Activated naive CD8-positive, alpha-beta T cell (primary cell): ENCODE data around the gene CNDP1.

Experiments
- H3K27ac Mint-ChIP-seq: one replicate; pipeline ENCODE4 v1.8.0; 2021; ENCODE audit warnings: mixed read lengths
- H3K27me3 Mint-ChIP-seq: one replicate; pipeline ENCODE4 v1.8.0; 2021; ENCODE audit warnings: mixed read lengths
- H3K36me3 Mint-ChIP-seq: one replicate; pipeline ENCODE4 v1.8.0; 2021; ENCODE audit warnings: mixed read lengths
- H3K4me1 Mint-ChIP-seq: one replicate; pipeline ENCODE4 v1.8.0; 2021; ENCODE audit warnings: low read depth, mixed read lengths
- H3K4me3 Mint-ChIP-seq: one replicate; pipeline ENCODE4 v1.8.0; 2021; ENCODE audit warnings: mild to moderate bottlenecking, mixed read lengths
- H3K9me3 Mint-ChIP-seq: one replicate; pipeline ENCODE4 v1.8.0; 2021; ENCODE audit warnings: low read depth, mixed read lengths

Gene CNDP1

GRCh38 chr18:74534150-74534969, at the start of gene CNDP1:
Gene CNDP1, plus strand, starts transcription at chr18:74534500. Its CDS starts 168 bp downstream, at chr18:74534668.
- H3K4me1 Mint-ChIP-seq, result no peaks in the 10 kb centered on the region
- no peaks in the 10 kb centered on the region for H3K27me3 Mint-ChIP-seq
- no peaks in the 10 kb centered on the region for H3K9me3 Mint-ChIP-seq
- no peak within 1 kb of the TSS for H3K27ac Mint-ChIP-seq
- no peaks in the 10 kb centered on the region for H3K36me3 Mint-ChIP-seq
- H3K4me3 Mint-ChIP-seq, result no peak within 1 kb of the TSS

DNA sequence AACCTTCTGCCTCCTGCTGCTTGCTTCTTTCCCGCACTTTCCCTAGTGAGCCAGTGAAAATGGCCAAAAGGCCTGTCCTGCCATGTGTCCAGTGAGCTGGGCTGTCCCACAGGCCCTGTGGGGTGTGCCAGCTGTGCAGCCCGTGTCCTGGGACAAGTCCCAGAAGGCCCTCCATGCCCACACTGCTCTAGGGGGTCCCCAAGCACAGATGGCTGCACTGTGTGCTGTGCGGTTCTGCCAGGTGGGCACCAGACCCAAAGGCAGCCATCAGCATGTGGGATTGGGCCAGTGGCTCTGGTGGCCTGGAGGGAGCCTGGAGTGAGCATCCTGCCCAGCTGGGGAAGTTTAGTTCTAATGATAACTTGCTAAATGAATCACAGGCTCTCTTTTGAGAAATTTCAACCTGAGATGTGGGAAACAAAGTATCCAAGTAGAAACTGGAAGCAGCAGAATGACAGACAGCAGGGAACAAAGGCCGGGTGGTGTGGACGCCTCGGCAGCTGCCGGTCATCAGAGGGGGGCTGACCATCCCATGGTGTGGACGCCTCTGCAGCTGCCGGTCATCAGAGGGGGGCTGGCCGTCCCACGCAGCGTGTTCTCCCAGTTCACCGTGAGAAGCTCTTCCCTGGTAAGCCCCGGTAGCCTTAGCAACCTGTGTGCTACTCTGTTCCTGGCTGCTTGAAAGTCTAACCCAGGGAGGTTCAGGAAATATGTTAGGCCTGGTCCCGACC, 48.0 kb upstream of the CNDP1 start:
- Mint-ChIP-seq H3K36me3 (no peaks in the 10 kb centered on the region), H3K27ac (no peak overlapping the region)

GRCh38 chr18:74488354-74488753, 45.9 kb upstream of the CNDP1 start:
- Mint-ChIP-seq H3K4me3 (no peak overlapping the region), H3K9me3 (no peaks in the 10 kb centered on the region), H3K27me3 (no peaks in the 10 kb centered on the region), H3K27ac (no peak overlapping the region), H3K36me3 (no peaks in the 10 kb centered on the region), H3K4me1 (peaks cover 17% of the 10 kb centered on the region)

More for the DNA sequence above, 48.0 kb upstream of the CNDP1 start:
- no peak overlapping the region for H3K4me3 Mint-ChIP-seq
- no peaks in the 10 kb centered on the region for H3K9me3 Mint-ChIP-seq
- H3K4me1 Mint-ChIP-seq, result peaks cover 19% of the 10 kb centered on the region
- no peaks in the 10 kb centered on the region for H3K27me3 Mint-ChIP-seq

DNA sequence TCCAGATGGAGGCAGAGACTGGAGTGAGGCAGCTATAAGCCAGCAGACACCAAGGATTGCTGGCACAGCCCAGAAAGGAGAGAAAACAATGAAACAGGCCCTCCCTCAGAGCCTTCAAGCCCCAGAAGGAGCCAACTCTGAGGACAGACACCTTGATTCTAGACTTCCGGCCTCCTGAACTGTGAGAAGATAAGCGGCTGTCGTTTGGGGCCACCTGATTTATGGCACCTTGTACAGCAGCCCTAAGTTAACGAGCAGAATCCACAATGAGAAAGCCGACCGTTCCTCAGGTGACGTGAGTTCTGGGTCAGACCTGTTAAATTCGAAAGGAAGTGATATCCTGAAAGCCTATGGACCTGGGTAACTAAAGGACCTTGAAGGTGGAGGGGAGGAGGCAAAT, 45.4 kb upstream of the CNDP1 start:
- H3K36me3 Mint-ChIP-seq, result no peaks in the 10 kb centered on the region
- no peaks in the 10 kb centered on the region for H3K27me3 Mint-ChIP-seq
- no peak overlapping the region for H3K27ac Mint-ChIP-seq
- no peak overlapping the region for H3K4me3 Mint-ChIP-seq
- peaks cover 21% of the 10 kb centered on the region for H3K4me1 Mint-ChIP-seq
- H3K9me3 Mint-ChIP-seq, result no peaks in the 10 kb centered on the region

DNA sequence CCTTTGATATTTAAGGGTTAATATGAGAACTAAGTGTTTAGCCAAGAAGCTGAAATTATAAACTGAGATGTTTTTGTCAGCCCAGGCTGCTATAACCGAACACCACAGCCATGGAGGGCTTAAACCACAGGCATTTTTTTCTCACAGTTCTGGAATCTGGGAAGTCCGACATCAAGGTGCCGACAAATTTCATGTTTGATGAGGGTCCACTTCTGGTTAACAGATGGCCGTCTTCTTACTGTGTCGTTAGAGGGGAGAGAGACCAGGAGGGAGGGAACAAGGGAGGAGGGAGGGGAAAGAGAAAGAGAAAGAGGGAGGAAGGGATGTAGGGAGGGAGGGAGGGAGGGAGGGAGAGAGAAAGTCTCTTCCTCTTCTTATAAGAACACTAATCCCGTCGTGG, 44.6 kb upstream of the CNDP1 start:
- no peaks in the 10 kb centered on the region for H3K36me3 Mint-ChIP-seq
- peaks cover 20% of the 10 kb centered on the region for H3K4me1 Mint-ChIP-seq
- H3K27ac Mint-ChIP-seq, result no peak overlapping the region
- no peaks in the 10 kb centered on the region for H3K9me3 Mint-ChIP-seq
- H3K4me3 Mint-ChIP-seq, result no peak overlapping the region
- no peaks in the 10 kb centered on the region for H3K27me3 Mint-ChIP-seq

DNA sequence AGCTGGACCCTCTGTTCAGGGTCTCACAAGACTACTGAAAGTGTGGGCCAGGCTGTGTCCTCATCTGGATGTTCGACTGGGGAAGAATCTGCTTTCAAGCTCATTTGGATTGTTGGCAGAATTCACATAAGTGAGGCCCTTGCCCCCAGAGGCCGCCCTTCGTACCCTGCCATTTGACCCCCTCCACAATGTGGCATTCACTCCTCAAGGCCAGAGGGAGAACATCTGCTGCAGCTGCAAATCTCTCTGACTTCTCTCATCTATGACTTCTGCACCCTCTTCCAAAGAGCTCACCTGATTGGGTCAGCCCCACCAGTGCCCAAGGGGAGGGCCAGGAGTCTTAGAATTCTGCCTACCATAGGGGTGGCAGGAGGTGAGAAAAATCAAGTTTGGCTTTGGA, 42.0 kb upstream of the CNDP1 start:
- Mint-ChIP-seq H3K36me3 (no peaks in the 10 kb centered on the region), H3K27me3 (no peaks in the 10 kb centered on the region), H3K27ac (no peak overlapping the region), H3K4me3 (no peak overlapping the region), H3K4me1 (peaks cover 18% of the 10 kb centered on the region), H3K9me3 (no peaks in the 10 kb centered on the region)

DNA sequence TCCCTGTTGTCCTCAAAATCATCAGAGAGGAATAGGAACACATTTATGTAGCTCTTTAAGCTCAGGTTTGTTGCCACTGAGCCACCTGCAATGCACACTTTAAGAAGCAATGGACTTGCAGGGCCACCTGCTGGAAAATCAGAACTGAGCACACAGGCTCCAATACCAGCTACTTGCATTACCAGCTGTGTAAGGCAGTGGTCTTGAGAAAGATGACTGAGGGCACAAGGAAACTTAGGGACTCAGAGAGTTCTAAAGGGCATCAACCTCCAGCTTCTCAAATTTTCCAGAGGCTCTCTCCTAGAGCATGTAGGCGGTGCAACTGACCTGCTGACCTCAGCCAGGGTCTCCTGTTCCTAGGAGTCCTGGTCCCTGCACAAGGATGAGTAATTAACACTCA, 40.6 kb upstream of the CNDP1 start:
- Mint-ChIP-seq H3K9me3 (no peaks in the 10 kb centered on the region), H3K4me1 (peaks cover 32% of the 10 kb centered on the region), H3K4me3 (no peak overlapping the region), H3K27ac (no peak overlapping the region), H3K27me3 (no peaks in the 10 kb centered on the region), H3K36me3 (no peaks in the 10 kb centered on the region)

DNA sequence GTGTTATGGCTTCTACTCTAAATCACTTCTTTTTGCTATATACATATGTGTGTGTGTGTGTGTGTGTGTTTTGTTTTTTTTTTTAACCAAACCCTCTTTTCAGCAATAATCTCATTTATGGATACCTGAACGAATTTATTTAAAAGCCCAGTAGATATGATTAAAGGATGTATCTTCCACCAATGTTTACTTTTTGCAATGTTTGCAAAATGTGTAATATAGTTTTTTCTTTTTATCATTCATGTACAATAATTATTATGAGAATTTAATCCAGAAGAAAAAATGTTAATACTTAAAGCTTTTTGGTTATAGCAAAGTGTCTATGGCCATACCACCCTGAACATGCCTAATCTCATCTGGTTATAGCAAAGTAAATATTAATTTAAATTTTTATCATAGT, 39.8 kb upstream of the CNDP1 start:
- Mint-ChIP-seq H3K36me3 (no peaks in the 10 kb centered on the region), H3K9me3 (no peaks in the 10 kb centered on the region), H3K27me3 (no peaks in the 10 kb centered on the region), H3K4me3 (peak overlapping the region; percentile 27), H3K27ac (no peak overlapping the region), H3K4me1 (peaks cover 40% of the 10 kb centered on the region)

DNA sequence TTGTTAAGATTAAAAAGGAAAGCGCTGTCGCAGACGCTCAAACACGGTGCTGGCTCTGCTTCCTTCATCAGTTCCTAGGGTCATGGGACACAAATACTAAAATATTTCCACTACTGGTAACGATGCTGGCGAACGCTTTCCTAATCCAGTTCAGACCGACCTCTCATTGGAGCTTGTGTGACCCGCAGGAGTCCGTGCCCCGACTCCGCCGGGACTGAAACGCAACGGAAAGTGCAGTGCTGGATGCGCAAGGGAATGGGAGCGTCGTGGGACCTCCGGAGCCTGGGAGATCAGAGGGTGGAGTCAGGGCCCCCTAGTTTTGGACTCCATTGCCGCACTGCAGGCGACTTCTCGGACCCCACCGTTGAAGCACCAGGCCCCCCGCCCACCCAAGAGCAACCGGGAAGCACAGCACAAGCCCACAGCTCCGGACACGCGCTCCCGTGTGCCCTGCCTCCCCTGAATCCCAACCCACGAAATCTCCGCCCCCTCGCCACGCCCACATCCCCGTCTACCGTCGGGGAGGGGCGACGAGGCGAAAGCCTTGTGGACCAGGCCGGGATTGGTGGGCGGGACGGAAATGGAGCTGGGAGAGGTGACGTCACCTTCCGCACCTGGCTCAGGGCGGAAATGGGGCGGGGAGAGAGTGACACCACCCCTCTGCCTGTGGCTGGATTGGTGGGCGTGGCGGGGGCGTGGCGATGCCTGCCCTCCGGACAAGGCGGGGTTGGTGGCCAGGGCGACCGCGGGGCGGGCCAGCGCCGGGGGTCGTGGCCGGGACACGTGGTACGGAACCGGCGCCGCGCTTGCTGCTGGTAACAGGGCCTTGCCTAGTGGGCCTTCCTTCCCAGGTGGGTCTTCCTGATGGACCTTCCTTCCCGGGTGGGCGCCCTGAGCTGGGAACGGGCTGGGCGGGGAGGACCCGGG, 38.5 kb upstream of the CNDP1 start, which contains the start of gene CNDP2:
Gene CNDP2 (plus strand): TSS at position 783 of the 927 bp plus-strand sequence. CDS start 3,611 bp downstream, outside the sequence.
- Mint-ChIP-seq H3K4me1 (peaks cover 51% of the 10 kb centered on the region), H3K27me3 (no peaks in the 10 kb centered on the region), H3K9me3 (no peaks in the 10 kb centered on the region), H3K4me3 (peak within 1 kb of the TSS; percentile 98), H3K36me3 (peaks cover 4% of the 10 kb centered on the region), H3K27ac (peak within 1 kb of the TSS; percentile 96)

DNA sequence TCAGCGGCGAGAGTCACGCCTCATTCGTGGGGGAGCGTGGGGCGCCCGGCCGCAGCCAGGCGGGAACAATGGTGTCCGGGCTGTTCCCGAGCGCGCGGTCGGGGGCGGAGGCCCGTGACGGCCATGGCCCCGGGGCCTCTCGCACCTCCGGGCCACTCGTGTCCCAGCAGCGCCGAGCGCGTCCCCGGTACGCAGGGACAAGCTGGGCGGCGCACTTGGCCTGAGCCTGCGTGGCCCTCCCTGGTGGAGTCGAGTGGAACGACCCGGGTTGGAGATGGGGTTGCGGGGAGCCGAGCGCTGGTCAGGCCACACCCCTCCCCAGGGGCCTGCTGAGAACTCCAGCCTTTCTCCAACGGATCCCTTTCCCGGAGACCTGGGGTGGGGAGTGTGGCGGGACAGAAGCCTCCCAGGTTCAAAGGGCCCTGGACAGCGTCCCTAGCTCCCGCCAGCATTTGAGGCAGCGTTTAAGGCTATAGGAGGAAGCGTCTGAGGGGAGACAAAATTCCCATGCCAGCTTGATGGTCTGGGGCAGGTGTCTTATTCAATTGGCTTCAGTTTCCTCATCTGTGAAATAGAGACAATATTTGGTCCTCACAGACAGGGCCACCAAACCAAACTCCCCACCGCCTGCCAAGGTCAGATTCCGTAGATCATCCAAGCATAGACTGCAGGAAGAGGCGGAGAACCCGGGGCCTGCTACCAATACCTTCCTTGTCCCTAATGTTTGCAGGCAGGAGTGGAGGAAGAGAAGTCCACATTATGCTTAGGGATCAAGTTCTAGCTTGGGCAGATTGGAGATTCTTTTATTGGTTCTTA, 37.6 kb upstream of the CNDP1 start:
- Mint-ChIP-seq H3K27ac (peak overlapping the region; percentile 96), H3K36me3 (peaks cover 4% of the 10 kb centered on the region), H3K4me1 (peaks cover 58% of the 10 kb centered on the region), H3K27me3 (no peaks in the 10 kb centered on the region), H3K9me3 (no peaks in the 10 kb centered on the region), H3K4me3 (peak overlapping the region; percentile 98)

- no peaks in the 10 kb centered on the region for H3K27me3 Mint-ChIP-seq
- H3K9me3 Mint-ChIP-seq, result no peaks in the 10 kb centered on the region
- peaks cover 4% of the 10 kb centered on the region for H3K36me3 Mint-ChIP-seq
- peaks cover 59% of the 10 kb centered on the region for H3K4me1 Mint-ChIP-seq
- H3K27ac Mint-ChIP-seq, result peak overlapping the region; percentile 96
- peak overlapping the region; percentile 86 for H3K4me3 Mint-ChIP-seq
These were observed 37.0 kb upstream of the CNDP1 start for GRCh38 chr18:74497324-74497676.

- H3K4me1 Mint-ChIP-seq, result peaks cover 63% of the 10 kb centered on the region
- H3K27ac Mint-ChIP-seq, result peak overlapping the region; percentile 96
- H3K9me3 Mint-ChIP-seq, result no peaks in the 10 kb centered on the region
- H3K4me3 Mint-ChIP-seq, result peak overlapping the region; percentile 86
- H3K36me3 Mint-ChIP-seq, result peaks cover 4% of the 10 kb centered on the region
- no peaks in the 10 kb centered on the region for H3K27me3 Mint-ChIP-seq
These were observed 36.5 kb upstream of the CNDP1 start for GRCh38 chr18:74497778-74498177.

DNA sequence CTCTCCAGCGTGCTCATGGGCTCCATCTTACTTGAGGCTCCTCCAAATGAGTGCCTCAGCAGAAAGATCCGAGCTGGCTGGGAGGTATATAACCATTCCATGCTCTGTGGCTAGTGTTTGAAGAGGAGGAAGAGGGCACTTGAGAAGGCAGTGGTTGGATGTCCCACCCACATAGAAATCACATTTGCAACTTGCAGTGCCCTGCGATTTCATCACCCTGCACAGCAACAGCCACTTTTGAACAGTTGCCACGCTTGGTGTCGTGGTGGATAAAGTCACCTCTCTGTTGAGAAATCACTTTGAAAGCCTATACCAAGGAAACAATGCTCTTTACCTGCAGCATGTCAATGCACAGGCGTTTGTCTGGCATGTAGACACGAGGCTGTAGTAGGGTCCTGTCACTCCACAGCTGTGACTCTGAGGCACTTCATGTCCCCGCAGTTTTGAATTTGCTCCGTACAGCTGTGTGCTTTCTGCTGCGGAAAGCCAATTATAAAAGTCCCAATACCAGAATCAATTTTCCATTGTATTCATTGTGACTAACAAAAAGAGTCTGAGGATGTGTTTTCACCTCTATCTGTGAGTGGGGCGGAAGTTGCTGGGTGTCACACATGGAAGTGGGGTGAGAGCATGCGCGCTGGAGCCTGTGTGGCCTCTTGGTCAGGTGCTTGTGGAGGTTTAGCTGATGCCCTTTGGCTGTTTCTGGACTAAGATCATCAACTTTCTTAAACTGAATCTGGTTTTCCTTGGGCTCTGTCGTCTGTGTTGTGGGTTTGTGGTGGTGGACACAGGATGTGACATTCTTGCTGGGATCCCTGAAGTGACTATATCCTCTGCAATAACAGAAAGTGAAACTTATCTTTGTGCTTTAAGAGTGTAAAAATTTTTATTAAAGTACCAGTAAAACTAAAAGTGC, 35.3 kb upstream of the CNDP1 start:
- Mint-ChIP-seq H3K36me3 (peaks cover 6% of the 10 kb centered on the region), H3K4me1 (peaks cover 61% of the 10 kb centered on the region), H3K27me3 (no peaks in the 10 kb centered on the region), H3K27ac (peak overlapping the region; percentile 96), H3K4me3 (peak overlapping the region; percentile 86), H3K9me3 (no peaks in the 10 kb centered on the region)
